Kidney tubule cell (primary cell): ENCODE data around the gene PLXNA4.

Source experiments
- DNase-seq: peaks from one replicate; pipeline ENCODE4 v3.0.0-alpha.2; 2018; ENCODE audit warnings: low spot score

PLXNA4 gene

GRCh38 chr7:132588596-132588995 is 12.3 kb upstream of the PLXNA4 start:
- no peak for DNase-seq

DNA sequence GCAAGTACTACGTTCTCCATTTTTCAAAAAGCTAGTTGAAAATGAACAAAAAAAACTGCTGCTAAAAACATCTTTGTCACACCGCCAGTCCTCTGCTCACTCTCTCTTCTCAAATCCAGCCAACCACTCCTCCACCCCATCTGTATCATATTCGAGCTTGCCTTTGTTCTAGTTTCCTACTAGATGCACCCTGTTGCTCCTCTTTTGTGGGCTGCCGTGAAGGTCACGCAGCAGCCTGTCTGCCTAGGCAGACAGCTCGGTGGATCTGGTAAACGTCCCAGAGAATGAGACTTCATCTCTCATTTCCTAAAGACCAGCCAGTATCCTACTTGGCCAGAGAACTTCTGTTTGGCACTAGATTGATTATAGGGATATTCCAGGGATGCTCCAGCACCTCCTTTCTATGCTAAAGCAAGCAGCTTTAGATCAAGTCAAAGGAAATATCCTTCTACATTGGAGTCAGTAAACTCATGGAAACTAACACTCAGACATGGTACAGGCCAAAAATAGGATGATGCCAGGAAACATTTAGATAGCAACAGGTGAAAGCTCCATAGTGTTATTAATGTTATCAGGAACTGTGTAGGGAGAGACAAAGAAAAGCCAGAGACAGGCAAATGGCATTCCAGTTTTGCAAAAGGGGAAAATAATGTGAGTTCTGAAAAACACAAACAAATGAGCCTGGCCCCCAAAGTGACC is 8.7 kb upstream of the PLXNA4 start:
- no peak for DNase-seq

DNA sequence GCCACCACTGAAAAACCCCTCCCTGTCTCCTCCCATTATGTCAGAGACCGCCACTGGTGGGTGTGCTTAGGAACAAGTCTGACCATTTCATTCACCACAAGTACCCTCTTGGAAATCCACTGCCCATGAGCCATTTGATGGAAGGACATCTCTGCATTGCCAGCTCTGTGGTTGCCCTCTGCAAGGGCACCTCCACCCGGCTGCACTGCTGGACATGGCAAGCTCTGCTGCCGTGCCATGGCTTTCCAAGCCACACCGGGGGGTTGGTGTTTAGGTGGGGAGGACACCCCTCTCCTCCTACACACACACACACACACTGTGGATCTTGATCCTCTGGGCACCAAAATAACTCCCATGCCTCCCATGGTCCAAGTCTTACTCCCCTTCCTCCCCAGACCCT is 5.2 kb upstream of the PLXNA4 start:
- DNase-seq, result no peak

- peak; percentile 83 for DNase-seq
Measured at GRCh38 chr7:132580717-132581285, 4.5 kb upstream of the PLXNA4 start.

DNA sequence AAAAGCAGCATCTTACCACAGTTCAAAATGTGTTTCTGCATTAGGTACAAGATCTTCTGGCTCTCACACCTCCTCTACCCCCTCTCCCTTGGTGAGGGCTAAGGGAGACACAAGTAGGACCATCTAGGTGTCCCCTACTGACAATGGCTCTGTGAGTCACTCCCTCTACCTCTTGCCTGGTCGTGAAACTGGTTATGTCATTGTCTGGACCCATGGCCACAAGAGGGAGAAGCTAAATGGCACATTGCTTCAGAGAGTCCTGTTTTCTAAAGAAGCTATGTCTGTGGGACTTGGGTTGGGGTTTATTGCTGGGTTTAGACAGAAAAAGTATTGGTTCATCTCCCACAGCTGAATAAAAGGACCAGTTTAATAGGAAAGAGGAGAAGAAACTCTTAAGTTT is 4.0 kb upstream of the PLXNA4 start:
- DNase-seq, result peak; percentile 51

- no peak for DNase-seq
Measured at GRCh38 chr7:132579260-132579899, 3.1 kb upstream of the PLXNA4 start.

- no peak for DNase-seq
Measured at GRCh38 chr7:132578826-132579225, 2.6 kb upstream of the PLXNA4 start.

- DNase-seq, result no peak
Measured at GRCh38 chr7:132578050-132578370, 1.7 kb upstream of the PLXNA4 start.

DNA sequence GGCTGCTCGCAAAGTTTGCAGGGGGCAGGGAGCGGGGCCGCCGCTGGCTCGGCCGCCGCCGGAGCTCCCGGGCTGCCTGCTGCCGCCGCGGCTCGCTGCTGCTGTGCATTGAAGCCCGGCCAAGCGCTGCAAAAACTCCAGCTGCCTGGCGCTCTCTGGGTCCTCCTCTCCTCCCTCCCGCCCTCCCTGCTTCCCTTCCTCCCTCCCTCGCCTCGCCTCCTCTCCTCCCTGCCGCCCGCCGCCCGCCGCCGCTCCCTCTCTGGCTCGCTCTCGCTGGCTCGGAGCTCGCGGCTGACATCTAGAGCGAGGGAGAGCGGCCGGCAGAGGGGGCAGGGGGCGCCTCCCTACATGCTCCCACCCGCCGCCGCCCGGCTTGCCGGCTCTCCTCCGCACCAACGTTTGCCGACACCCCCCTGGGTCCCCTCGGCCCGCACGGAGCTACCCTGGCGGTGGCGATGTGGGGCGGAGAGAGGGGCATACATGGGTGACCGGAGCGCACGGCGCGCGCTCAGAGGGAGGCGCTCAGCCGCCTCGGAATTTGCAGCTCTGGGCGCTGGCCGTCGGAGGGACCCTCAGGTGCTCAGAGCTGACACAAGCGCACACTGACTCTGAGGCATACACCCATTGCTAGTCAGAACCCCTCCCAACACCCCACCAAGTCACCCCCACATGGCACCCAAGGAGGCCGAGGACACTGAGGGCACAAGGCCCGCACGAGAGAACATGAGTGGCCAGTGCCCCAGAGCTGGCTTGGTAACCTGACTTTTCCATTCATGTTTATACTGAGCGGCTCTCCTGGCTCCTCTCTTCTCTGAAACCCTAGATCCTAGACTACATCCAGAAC is 1.2 kb upstream of the PLXNA4 start:
- DNase-seq, result peak; percentile 52

- no peak for DNase-seq
Measured at GRCh38 chr7:132576721-132577085, 433 bp upstream of the PLXNA4 start.

- DNase-seq, result peak; percentile 30
Measured at GRCh38 chr7:132575419-132575981, 770 bp downstream of the PLXNA4 start.

DNA sequence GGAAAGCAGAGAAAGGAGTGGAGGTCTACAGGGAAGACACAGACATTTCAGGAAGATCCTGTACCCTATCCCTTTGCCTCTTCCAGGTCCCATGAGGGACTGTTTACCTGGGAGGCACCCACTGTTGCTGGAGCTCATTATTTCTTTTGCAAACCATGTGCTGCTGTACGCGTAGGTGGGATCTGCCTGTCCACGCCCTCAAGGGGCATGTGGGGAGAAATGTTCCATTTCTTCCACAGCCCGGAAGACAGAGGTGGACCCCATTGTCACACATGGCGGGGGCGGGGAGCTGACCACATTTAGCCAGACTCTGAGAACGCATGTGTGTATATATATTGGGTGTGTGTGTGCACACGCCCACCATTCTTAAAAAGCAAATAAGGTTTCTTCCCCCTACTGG is 2.0 kb downstream of the PLXNA4 start:
- DNase-seq, result no peak

DNA sequence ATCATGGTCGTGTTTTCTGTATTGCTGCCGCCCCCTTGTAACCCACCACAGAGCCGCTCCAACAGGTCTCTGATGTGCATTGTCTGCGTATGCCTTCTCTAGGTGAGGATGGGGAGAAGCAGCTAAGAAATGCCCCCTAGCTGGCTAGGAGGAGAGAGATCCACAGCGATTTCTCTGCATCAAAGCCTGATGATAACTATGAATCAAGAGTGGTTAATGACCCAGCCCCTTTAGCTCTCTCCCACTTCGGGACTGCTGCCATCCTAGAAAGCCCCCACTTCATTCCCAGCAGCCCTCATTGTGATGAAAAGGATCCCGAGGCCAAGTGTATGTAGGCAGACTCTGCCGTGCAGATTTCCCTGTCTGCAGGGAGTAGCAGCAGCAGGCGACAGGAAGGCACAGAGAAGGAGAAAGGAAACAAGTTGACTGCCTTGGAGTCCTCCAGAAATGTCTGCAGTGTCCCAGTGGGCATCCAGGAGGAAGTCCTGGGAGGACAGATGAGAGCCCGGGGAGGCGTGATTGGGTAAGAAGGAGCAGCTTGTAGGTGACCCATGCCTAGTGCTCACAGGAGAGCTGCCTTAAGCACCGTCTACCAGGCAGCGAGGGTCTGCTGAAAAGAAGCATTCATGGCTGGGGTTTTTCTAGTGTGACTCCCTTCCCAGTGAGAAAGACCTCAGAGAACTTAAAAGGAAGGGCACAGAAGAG is 2.9 kb downstream of the PLXNA4 start:
- no peak for DNase-seq

DNA sequence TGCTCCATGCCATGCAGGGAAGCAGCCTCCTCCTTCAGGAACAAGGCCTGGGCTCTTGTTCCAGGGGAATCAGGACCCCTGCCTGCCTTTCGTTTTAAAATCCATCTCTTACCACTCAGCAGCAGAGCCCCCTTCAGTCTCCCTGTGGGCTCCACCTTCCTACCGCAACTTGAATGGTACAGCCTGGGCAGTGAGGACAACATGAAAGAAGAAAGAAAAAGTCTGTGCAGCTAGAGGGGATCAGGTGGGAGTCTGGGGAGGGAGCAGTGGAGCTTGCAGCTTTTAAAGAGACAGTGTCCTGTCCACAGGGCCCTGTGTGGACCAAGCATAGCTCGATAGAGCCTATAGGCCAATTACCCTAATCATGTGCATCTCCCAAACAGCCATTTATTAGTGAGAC is 3.7 kb downstream of the PLXNA4 start:
- no peak for DNase-seq

- DNase-seq, result no peak
Measured at GRCh38 chr7:132571970-132572369, 4.3 kb downstream of the PLXNA4 start.

DNA sequence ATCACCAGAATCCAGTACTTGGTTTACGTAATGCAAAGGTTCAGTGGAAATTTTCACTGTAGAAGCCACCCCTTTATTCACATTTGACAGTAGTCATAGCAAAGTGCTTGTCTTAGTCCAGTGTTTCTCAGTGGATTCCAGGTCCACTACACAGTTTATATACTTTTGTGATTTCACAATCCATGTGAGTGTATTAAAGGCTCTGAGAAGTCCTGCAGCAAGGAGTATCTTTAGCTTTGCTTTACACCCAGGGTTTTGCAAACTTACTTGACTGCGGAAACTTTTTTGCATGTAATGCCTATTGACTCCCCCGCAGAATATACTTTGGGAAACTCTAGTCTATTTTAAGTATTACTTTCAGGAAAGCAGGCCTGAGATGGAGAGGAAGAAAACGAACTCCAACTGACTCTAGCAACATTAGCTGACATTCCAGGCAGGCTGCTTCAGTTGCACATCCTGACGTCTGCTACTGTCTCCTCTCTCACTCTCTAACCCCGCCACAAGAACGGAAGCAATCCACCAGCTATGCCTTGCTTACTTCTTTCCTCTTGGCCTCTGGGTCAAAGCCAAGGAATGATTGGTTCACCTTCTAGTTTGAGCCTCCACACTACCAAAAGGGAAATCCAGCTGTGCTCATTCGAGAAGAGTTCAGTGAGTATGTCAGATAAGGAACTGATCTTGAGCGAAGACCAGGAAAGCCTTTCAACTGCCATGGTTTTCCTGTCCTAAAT is 6.2 kb downstream of the PLXNA4 start:
- no peak for DNase-seq

DNA sequence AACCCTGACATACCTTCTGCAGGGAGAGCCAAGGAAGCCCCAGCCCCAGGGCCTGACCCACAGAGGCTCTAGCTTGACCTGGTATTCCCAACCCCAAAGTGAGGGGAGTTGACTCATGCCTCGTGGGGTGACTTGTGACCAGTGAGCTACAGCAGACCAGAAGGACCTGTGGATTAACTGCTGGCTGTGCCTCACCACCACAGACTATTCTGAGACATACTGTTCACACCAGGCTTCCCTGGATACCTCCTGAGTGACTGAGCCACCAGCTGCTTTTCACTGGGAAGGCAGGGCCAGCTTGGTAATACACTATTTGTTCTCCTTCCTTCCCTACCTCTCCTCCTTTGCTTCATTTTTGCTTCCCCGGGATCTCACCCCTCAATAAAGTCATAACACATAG is 7.3 kb downstream of the PLXNA4 start:
- no peak for DNase-seq

DNA sequence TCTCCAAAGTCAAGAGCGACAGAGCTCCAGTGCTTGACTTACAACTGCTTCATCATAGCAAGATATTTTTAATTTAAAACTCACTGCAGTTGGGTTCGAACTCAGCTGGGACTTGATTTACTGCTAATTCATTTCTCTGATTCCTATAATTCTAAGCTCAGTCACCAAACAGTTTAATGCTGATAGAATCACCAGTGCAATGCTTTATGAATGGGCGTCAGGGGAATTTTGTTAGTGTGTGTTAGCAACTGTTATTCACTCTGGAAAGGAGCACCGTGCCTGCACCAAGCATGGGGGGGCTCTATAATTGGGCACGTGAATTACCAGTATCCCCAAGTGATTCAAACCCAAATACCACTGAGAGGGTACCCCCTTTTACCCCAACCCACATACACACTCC is 10.4 kb downstream of the PLXNA4 start:
- DNase-seq, result no peak

- no peak for DNase-seq
Measured at GRCh38 chr7:132565441-132565840, 10.8 kb downstream of the PLXNA4 start.

DNA sequence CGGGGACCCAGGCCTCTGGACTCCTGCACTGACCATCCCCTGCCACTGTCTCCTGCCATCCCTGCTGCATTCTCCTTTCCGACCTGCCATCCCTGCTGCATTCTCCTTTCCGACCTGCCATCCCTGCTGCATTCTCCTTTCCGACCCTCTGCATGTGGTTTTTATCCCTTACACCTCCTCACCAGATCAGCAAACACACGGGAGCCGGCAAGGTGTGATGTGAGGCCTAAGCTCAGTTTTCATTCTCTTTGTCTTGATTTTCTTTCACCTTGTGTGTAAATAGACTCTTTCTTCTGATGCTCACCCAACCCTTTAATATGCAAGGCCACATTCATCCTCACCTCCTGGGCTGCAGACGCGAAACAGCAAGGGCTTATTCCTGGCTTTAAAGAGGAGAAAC is 11.4 kb downstream of the PLXNA4 start:
- DNase-seq, result no peak

GRCh38 chr7:132564090-132564489 is 12.2 kb downstream of the PLXNA4 start:
- no peak for DNase-seq
